HG03342 (cell line): ENCODE results near the gene ZNHIT1.

Source experiments
- ATAC-seq: cut with Tn5 transposase; IDR thresholded peaks from one replicate; pipeline ENCODE4 v1.9.1; 2021; ENCODE audit warnings: mild to moderate bottlenecking, moderate library complexity; ENCODE audit not compliant: unreplicated experiment

Gene ZNHIT1

DNA sequence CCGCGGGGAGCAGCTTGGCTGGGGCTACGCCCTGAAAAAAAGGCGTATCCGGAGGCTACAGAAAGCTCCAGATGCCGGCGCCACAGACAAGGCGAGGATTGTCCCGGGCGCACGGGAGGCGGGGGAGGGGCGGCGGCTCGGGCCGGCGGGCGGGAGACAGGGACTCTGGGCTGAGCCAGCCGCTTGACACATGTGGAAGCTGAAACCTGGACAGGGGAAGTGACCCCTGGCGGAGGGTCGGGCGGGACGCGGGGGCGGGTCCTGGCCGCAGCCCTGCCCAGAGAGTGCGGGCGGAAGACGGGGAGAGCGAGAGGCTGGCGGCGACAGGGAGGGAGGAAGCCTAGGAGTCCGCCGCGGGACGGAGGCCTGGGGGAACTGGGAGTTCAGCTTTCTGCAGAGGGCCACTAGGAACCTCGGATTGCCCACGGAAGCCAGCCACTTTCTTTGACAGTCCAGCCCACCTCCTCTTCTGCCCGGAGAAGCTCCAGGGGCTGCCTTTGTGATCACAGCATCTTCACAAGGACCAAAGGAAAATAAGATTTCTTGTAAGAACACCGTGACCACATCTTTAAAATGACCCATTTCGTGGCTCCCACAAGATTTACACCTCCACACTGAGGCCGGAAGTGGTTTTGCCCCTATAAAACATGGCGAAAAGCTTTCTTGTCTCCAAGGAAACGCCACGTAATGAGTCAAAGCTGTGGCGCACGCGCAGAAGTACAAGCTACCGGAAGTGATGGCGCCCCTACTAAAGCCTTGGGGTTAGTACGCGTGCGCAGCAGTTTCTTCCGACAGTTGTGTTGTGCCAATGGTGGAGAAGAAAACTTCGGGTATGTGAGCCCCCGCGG, at the start of gene ZNHIT1, which contains the start of gene PLOD3:
Gene ZNHIT1, plus strand, starts transcription at position 778 of the 848 bp plus-strand sequence. Its CDS starts 31 bp downstream, at position 809.
Gene PLOD3, minus strand, starts transcription at position 194 of the 848 bp plus-strand sequence. CDS start 307 bp downstream, outside the sequence.
- peak; percentile 69 for ATAC-seq

DNA sequence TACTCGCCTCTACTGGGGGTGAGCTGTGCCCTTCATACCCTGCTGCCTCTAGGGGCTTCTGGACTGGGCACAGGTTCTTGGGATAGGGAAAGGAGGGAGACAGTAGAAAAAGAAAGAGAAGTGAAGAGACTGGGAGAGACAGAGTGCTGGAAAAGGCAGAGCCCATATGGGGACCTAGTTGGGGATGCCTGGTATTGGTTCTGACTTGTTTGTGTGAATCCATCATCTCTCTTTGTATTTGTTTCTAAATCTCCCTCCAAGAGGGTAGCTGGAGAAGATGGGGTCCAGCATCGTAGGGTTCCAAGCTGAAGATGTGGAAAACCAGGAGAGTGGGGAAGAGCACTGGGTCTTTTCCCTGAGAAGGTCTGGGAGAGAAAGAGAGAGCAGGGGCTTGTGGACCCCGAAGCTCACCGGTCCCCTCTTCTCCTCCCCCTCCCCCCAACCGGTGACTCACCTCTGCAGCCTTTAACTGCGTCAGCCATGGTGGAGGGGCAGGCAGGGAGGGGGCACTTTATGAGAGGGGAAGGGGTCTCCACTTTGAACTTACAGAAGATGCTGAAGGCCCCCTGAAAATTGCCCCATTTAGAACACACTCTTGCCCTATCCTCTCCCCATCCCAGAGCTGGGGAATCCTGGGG, 49.4 kb upstream of the ZNHIT1 start:
- ATAC-seq = no peak

DNA sequence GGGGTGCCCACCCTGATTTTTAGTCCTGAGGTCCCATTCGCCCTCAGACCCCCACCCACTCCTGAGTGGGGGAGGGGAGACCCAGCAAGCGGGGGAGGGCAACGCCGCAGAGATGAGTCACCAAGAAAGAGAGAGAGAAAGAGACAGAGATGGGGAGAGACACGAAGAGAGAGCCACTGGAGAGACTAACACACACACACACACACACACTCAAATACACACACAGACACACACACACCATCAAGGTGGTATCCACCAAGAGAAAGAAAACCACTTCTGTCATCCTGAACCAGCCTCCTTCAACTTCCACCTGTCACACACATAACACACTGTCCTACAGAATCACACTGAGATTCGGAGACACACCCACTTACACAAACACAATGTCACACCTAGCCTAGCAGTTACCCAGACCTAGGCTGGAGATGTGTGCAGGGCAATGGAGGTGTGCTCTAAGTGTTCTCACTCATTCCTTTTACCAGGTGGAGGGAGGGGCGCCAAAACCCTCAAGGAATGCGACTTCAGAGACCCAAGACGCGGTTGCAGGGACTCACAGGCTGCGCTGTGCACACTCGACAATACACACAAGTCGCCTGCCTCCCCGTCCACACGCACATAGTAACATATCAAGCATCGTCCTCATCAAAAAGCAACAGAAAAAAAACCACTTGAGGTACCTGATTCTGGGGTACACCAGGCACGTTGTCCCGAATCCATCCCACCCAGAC, 48.7 kb upstream of the ZNHIT1 start:
- ATAC-seq = no peak

DNA sequence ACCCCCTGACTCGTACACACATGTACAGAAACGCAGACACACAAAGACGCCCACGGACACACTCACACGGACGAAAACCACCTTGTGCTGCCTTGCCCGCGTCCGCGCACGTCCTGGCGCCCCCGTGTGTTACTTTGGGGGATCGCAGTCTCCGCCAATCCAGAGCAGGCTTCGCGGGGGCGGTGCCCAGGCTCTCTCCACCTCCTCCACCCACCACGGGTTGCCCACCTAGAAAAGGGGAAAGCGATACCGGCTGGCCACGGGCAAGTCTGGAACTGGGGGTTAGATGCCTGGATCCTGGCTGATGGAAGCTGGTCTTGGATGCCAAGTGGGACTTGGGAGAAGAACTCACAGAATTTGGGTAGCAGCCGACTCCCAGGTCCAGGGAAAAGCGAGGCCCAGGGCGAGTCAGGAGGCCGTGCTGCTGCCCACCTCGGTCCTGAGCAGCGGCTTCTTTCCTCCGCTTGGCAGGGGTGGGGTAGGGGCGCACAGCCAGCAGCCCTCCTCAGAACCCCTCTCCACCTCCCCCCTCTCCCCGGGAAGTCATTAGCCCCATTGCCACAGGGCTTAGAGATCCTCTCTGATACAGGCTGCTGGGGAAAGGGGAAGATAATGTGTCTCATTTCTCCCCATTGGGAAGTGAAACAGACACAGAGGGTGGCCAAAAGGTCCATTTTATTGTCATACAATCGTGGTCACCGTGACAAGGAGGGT, 48.0 kb upstream of the ZNHIT1 start:
- ATAC-seq = no peak

DNA sequence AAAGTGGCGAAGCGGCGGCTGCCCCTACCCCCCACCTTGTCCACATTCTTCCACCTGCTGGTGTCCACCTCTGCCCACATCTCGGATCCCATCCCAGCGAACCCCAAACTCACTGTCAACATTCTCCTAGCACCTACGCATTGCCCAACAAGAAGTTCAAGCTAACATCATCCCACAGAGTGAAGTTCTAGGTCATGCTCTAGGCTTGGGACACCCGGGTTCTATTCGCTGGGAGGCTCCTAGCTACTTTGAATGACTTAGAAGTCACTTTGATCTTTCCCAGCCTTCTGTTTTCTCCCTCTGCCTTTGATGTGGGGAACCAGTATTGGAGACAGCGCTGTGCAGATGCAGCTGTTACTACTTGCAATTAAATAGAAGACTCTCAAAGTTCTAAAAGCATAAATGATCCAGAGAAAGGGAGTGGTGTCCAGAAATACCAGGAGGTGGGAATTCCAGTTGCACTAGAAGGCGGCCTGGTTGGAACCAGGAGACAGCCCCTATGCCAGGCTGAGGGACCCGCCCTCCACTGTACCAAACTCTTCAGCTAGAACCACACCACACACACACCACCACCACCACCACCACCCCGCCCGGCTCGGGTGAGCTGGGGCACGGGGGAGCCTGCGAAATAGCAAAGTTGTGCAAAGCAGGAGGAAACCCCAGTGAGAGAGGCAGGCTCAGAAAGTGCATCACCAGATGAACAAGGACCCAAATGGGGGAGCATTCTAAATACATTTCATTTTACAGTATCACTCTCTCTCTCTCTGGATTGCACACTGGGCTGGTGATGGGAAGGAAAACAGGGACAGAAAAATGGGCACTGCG, 47.1 kb upstream of the ZNHIT1 start:
- no peak for ATAC-seq

DNA sequence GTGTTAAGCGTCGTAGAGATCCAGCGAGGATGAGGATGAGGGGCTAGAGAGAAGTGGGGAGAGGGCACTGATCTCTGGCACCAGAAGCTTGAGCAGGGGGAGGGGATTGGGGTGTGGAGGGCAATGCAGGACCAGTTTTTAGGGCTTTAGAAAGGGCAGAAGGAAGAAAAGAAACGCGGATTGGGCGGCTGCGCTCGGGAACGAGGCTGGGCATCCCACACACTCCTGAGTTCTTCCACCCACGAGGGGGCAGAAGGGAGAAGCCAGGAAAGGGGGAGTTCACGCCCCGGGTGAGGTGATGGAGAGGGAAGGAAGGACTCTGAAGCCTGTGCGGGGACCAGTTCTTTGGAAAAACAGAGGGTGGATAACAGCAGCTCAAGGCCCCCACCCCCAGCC, 46.5 kb upstream of the ZNHIT1 start:
- ATAC-seq = no peak

DNA sequence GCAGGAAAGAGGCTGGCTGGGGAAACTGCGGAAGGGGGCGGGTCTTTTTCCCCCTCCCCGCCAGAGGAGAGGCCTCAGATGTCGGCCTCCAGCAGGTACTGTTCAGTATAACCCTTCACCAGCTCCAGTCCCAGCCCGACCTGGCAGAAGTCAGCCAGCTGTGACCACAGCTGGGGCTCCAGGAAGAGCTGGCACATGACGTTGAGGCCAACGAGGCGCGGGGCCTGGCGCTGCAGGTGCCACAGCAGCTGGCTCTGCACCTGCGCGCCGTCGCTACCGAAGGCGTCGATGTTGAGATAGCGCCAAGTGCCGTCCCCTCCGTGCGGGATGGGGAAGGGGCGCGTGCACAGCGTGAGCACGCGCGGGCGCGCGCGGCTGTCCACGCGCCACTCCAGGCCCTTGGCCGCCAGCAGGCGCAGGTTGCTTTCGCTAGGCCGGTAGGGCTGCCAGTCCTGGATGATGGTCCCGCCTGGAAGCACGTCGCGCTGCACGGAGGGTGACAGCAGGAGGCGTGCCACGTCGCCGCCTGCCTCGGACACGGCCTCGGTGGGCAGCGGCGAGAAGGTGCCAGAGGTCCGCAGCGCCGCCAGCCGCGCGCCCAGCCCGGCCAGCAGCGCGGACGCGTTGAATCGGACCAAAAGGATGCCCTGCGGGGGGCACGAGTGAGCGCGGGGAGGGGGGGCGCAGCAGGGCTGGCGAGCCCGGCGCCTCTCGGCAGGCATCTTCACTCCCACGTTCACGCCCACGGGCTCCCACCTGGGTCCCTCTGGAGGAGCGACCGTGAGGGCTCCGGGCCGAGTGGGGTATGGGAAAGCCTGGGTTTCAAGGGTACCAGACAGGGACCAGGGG, 45.7 kb upstream of the ZNHIT1 start:
- ATAC-seq = no peak

DNA sequence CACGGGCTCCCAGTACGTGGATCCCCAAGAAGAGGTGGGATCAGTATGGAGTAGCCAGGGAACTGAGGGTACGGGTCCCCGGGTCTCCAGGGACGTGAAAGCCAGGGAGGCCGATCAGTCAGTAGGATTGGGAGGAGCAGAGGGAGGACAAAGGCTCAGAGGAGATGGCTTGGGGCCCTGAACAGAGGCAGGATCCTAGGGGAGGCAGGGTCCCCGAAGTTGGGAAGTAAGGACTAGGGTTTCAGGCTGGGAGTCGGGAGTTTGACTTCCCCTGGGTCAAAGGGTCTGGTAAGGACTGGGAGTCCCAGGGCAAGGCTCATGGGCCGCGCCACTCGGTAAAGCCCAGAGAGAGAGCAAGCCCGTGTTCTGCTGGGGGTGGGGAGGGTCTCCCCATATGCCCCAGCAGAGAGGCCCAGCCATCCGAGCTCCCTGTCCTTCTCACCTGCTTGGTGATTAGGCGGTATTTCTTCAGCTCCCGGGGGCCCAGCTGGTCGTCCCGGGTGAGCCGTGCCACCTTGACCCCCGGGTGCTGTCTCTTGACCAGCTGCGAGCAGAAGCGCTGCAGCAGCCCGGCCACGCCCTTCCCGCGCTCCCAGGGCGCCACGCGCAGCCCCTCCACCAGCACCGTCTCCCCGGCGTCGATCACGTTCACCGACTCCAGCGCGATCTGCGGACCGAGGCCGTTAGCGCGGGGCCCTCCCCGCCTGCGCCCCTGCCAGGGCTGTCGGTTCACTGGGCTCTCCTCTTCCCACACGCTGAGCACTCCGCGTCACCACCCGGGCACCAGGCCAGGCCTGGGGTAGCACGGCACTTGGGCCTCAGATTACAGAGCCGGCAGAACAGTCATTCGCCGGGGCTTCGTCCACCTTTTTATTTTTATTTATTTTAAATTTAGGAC, 44.9 kb upstream of the ZNHIT1 start:
- ATAC-seq = no peak

DNA sequence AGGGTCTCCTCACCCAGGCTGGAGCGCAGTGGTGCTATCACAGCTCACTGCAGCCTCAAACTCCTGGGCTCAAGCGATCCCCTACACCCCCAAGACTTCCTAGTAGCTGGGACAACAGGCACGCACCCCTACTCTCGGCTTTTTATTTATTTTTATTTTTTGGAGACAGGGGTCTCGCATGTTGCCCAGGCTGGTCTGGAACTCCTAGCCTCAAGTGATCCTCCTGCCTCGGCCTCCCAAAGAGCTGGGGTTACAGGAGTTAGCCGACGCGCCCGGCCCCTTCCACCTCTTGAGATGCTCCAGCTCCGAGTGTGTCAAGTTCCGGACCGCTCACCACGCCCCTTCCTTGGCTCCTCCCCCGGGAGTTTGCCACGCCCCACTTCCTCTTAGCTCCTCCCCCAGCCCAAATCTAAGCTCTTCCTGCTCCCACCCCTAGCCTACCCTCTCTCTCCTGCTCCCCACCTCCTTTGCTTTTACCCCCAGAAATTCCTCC, 44.2 kb upstream of the ZNHIT1 start:
- peak; percentile 60 for ATAC-seq

DNA sequence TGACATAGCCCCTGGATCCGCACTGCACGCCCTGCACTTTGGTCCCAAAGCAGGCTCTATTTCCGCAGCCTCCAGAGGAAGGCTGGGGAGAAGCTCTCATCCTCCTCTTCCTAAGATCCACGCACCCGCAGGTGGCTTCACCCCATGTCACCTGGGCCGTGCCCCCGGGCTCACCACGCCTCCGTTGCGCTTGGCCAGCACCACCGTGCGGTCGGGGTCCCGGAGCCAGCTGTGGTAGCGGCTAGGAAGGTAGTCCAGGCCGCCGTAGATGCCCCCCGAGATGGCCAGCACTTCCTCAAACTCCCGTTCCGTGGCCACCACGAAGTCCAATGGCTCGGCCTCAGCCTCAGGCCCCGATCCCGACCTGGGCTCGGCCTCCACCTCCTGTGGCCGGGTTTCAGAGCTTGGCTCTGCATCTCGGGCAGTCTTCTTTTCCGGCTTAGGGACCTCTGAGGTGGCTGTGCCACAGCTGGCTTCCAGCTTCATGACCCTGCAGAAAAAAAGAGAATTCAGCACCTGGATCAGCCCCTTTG, 43.6 kb upstream of the ZNHIT1 start:
- ATAC-seq = no peak

DNA sequence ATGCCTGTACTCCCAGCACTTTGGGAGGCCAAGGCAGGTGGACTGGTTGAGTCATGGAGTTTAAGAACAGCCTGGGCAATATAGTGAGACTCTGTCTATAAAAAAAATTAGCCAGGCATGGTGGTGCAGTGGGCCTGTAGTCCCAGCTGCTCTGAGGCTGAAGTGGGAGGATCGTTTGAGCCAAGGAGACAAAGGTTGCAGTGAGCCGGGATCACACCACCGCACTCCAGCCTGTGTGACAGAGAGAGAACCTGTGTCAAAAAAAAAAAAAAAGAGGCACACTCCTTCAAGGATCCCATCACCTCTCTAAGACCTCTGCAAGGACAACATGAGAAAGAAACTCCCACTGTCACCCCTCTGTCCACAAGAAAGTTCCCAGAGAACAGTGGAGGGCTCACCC, 42.3 kb upstream of the ZNHIT1 start:
- no peak for ATAC-seq

DNA sequence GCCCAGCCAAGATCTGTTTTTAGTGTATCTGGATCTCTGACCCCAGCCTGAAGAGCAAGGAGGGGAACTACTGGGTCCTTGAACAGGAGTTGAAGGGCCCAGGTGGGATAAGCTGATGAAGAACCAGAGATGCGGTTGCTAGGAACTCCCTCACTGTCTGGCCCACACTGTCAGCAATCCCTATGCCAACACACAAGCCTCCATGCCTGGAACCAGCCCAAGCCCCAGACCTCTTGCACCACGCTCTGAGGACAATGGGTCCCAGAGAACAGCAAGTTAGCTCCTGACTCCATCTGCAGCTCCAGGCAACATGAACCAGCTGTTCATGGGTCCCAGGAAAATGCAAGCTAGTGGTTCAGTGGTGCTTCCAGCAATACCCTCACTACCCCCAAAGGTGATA, 40.3 kb upstream of the ZNHIT1 start:
- ATAC-seq = no peak

DNA sequence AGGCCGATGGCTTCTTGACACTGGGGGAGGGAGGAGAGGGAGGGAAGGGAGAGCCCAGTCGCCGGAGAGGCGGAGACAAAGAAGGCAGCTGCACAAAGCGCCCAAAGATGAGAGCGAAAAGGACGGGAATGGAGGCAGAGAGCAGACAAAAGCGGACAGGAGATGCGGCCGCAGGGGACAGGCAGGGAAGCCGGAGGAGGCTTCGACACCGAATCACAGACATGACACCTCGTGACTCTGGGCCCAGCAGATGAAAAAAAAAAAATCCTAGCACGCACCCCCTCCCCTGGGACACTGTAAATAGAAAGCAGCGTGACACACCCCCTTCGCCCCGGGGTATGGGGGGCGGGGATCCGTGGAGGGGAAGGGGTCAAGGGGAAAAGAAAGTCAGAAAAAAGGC, 38.8 kb upstream of the ZNHIT1 start:
- ATAC-seq = no peak

DNA sequence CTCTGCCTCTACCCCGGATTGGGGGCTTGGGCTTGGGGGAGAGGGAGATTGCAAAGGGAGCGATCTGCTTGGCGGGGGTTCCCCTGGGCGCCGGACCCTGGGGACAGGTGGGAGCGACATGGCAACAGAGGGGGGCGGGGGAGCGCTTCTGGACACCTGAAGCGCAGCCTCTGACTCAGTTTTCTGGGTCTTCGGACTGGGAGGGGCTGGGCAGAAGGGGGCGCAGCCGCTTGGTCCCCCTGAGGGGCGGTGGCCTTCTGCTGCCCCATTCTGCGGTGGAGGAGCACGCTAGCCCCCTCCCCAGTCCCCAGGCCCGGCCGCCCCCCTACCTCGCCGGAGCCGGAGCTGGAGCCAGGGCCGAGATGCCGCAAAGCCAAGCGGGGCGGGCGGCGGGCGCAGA, 38.3 kb upstream of the ZNHIT1 start:
- no peak for ATAC-seq

DNA sequence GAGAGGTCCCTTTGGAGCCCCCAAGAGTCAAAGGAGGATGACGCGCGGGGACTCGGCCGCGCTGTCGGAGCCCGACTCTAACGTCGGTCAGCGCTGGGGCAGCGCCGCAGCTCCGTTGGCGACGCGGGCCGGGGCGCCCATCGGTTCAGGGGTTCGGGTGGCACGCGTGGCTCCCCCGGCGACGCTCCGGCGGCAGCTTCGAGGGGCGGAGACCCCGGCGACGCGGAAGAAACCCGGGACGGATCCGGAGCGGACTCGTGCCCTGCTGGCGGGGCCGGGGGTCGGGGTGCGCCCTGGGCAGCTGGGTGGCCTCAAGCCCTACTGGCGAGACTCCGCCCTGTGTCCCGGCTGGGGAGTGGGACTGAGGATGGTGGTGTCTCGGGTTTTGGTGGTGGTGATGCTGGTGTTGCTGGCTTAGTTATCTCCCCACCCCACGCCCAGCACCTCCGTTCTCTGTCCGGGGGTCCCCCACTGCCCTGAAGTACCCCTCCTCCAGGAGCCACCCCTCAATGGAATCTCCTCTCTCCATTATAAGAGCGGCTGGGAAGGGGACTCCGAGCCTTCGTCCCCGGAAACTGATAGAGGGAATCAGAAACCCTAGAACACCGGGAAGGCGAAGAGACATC, 37.7 kb upstream of the ZNHIT1 start, which contains the start of gene NAT16:
Gene NAT16, minus strand, starts transcription at position 164 of the 626 bp plus-strand sequence. CDS start 5,486 bp downstream, outside the sequence.
- no peak for ATAC-seq

DNA sequence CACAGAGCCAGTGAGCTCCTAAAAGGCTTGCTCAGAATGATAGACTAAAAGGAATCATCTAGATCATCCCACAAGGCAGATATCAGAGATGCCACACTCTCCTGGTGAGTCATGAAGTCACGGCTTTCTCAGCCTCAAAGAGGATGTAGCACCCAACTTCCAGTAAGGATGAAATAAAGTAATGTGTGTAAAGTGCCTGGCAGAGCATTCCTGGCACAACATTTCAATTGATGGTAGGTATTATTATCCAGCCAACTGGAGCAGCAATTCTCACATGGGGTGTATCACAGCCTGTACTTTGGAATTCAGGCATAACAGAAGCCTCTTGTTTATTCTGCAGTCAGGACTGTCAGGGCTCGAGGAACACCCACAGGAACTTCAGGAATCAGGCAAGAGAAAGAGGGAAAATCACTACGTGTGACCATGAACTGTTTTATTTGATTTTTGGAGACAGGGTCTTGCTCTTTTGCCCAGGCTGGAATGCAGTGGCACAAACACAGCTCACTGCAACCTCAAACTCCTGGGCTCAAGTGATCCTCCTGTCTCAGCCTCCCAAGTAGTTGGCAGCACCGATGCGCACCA, 32.6 kb upstream of the ZNHIT1 start:
- ATAC-seq = no peak

DNA sequence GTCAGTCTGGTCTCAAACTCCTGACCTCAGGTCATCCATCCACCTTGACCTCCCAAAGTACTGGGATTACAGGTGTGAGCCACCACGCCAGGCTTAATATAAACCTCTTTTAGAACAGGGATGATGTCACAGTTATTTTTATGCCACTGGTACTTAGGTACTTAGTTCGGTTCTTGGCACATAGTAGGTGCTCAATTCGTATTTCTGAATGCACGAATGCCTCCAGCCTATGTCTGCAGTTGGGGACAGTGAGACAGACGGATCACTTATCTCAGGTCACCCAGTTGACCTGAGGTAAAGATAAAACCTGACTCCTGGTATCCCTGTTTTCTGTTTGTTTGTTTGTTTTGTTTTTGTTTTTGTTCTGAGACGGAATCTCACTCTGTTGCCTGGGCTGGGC, 31.8 kb upstream of the ZNHIT1 start:
- no peak for ATAC-seq
